WTC11 (cell line): ENCODE results near the gene PIPOX. TPM values are rescaled to one million over a fixed set of nuclear protein-coding genes. Genes with fewer than 3 reads are reported as not detected.

Source experiments
- ATAC-seq: fragments of 200-7000 bp; cut with Tn5 transposase; 2 replicates; pipeline ENCODE4 v1.10.0; 2021; ENCODE audit warnings: mild to moderate bottlenecking, moderate library complexity
- CTCF ChIA-PET: fragments of 300-600 bp; sonication (Branson Sonifier 250); formaldehyde crosslinking; loops from one replicate; lab custom pipeline; 2021; ENCODE audit warnings: antibody characterized with exemption; lab: Charles Lee
- POLR2A ChIA-PET: fragments of 350-600 bp; sonication (Branson Sonifier 250); formaldehyde crosslinking; loops from one replicate; lab custom pipeline; 2021; ENCODE audit warnings: antibody characterized with exemption; lab: Charles Lee
- DNase-seq: peaks from one replicate; pipeline ENCODE4 v3.0.0; 2021; ENCODE audit warnings: low spot score
- H3K27ac Mint-ChIP-seq: 2 replicates; pipeline ENCODE4 v1.8.0; 2021; ENCODE audit warnings: mixed read lengths
- H3K27me3 Mint-ChIP-seq: 2 replicates; pipeline ENCODE4 v1.8.0; 2021; ENCODE audit warnings: low read depth, mild to moderate bottlenecking, moderate library complexity, mixed read lengths
- H3K36me3 Mint-ChIP-seq: 2 replicates; pipeline ENCODE4 v1.8.0; 2021; ENCODE audit warnings: mixed read lengths
- H3K4me1 Mint-ChIP-seq: 2 replicates; pipeline ENCODE4 v1.8.0; 2022; ENCODE audit warnings: mixed read lengths
- H3K4me3 Mint-ChIP-seq: 2 replicates; pipeline ENCODE4 v1.8.0; 2021; ENCODE audit warnings: mild to moderate bottlenecking, moderate library complexity, mixed read lengths
- H3K9me3 Mint-ChIP-seq: 2 replicates; pipeline ENCODE4 v1.8.0; 2021; ENCODE audit warnings: mixed read lengths
- ATF3 ChIP-seq: sonication (generic); formaldehyde crosslinking; conservative IDR thresholded peaks from 2 replicates; pipeline ENCODE4 v1.8.1; 2022; ENCODE audit warnings: mild to moderate bottlenecking, missing genetic modification reagents
- CBFB ChIP-seq: sonication (generic); formaldehyde crosslinking; IDR thresholded peaks from 2 replicates; pipeline ENCODE4 v1.8.1; 2022; ENCODE audit warnings: mild to moderate bottlenecking, low read depth, missing genetic modification reagents
- CTCF ChIP-seq: fragments of 200-600 bp; IDR thresholded peaks from 2 replicates; pipeline ENCODE4 v1.8.0; 2022; ENCODE audit warnings: antibody characterized with exemption
- E2F4 ChIP-seq: sonication (generic); formaldehyde crosslinking; IDR thresholded peaks from 2 replicates; pipeline ENCODE4 v1.8.1; 2022; ENCODE audit warnings: low read depth, mild to moderate bottlenecking, moderate library complexity, missing genetic modification reagents, borderline replicate concordance
- FOXJ3 ChIP-seq: sonication (generic); formaldehyde crosslinking; IDR thresholded peaks from 2 replicates; pipeline ENCODE4 v1.9.0; 2021; ENCODE audit warnings: missing genetic modification reagents, mild to moderate bottlenecking, borderline replicate concordance
- GRHL2 ChIP-seq: fragments of 250-450 bp; sonication (Bioruptor Pico); IDR thresholded peaks from 2 replicates; pipeline ENCODE4 v1.8.0; 2022; ENCODE audit warnings: mild to moderate bottlenecking, moderate library complexity; ENCODE audit not compliant: insufficient replicate concordance, severe bottlenecking
- PRRX2 ChIP-seq: fragments of 250-450 bp; sonication (Bioruptor Pico); IDR thresholded peaks from 2 replicates; pipeline ENCODE4 v1.8.0; 2021; ENCODE audit warnings: mild to moderate bottlenecking
- ZBTB21 ChIP-seq: sonication (generic); formaldehyde crosslinking; IDR thresholded peaks from 2 replicates; pipeline ENCODE4 v1.8.1; 2023; ENCODE audit warnings: mild to moderate bottlenecking, missing genetic modification reagents, borderline replicate concordance
- ZNF396 ChIP-seq: fragments of 250-450 bp; sonication (Bioruptor Pico); IDR thresholded peaks from 2 replicates; pipeline ENCODE4 v1.8.0; 2021; ENCODE audit warnings: mild to moderate bottlenecking, moderate library complexity, borderline replicate concordance
- ZNF416 ChIP-seq: fragments of 250-450 bp; sonication (Bioruptor Pico); IDR thresholded peaks from 2 replicates; pipeline ENCODE4 v1.9.0; 2021; ENCODE audit warnings: mild to moderate bottlenecking, inconsistent platforms
- total RNA-seq: library from RNA; stranded (reverse); gene quantifications from 3 replicates; pipeline ENCODE4 v1.2.3, GENCODE V29; 2021
- TF ChIP-seq, protein P1 (sequence below): sonication (generic); formaldehyde crosslinking; IDR thresholded peaks from 2 replicates; pipeline ENCODE4 v1.8.1; 2023; ENCODE audit warnings: mild to moderate bottlenecking, missing genetic modification reagents, moderate library complexity
- TF ChIP-seq, protein P2 (sequence below): sonication (generic); formaldehyde crosslinking; IDR thresholded peaks from 2 replicates; pipeline ENCODE4 v1.8.1; 2022; ENCODE audit warnings: low read depth, missing genetic modification reagents, borderline replicate concordance
- TF ChIP-seq, protein P3 (sequence below): sonication (generic); formaldehyde crosslinking; IDR thresholded peaks from 2 replicates; pipeline ENCODE4 v1.8.0; 2022; ENCODE audit warnings: mild to moderate bottlenecking, missing genetic modification reagents

The PIPOX gene
- total RNA-seq, 1 experiment from 2014 or later, result 34.2 TPM

- TF ChIP-seq CTCF, result no peak
- TF ChIP-seq GRHL2 (CRISPR knock-in tag), result no peak
- TF ChIP-seq ZNF396 (CRISPR knock-in tag), result no peak
- no peak for TF ChIP-seq PRRX2 (CRISPR knock-in tag)
Observed at GRCh38 chr17:29038085-29038795, 4.7 kb upstream of the PIPOX start (continued).

- ATAC-seq, result no peak
- ChIA-PET POLR2A (interaction anchor here (0.7 to 0.8 kb wide), 2 partner anchors 88 to 198 kb away, joined by 3 to 4 read pairs; no protein-coding TSS in a partner anchor), CTCF (interaction anchor here (0.7 to 1.0 kb wide), 8 partner anchors 20 to 87 kb away, joined by 3 to 7 read pairs (median 4); no protein-coding TSS in a partner anchor)
- Mint-ChIP-seq H3K4me1 (peaks cover 49% of the 10 kb centered on the region), H3K36me3 (peaks cover 10% of the 10 kb centered on the region), H3K27me3 (peaks cover 7% of the 10 kb centered on the region), H3K9me3 (peaks cover 6% of the 10 kb centered on the region), H3K4me3 (no peak overlapping the region), H3K27ac (peak overlapping the region; percentile 51; the same call in 1 of the 2 replicates)
- no peak for DNase-seq
- no peak for TF ChIP-seq PRRX2 (CRISPR knock-in tag)
- no peak for TF ChIP-seq ZNF416 (CRISPR knock-in tag)
- TF ChIP-seq FOXJ3 (CRISPR knock-in tag), result no peak
- TF ChIP-seq, protein P1, sequence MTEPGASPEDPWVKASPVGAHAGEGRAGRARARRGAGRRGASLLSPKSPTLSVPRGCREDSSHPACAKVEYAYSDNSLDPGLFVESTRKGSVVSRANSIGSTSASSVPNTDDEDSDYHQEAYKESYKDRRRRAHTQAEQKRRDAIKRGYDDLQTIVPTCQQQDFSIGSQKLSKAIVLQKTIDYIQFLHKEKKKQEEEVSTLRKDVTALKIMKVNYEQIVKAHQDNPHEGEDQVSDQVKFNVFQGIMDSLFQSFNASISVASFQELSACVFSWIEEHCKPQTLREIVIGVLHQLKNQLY, result no peak
- TF ChIP-seq CTCF, result no peak
- TF ChIP-seq E2F4, result no peak
- TF ChIP-seq ATF3 (CRISPR knock-in tag), result no peak
Observed at GRCh38 chr17:29039764-29040598, 3.0 kb upstream of the PIPOX start.

DNA sequence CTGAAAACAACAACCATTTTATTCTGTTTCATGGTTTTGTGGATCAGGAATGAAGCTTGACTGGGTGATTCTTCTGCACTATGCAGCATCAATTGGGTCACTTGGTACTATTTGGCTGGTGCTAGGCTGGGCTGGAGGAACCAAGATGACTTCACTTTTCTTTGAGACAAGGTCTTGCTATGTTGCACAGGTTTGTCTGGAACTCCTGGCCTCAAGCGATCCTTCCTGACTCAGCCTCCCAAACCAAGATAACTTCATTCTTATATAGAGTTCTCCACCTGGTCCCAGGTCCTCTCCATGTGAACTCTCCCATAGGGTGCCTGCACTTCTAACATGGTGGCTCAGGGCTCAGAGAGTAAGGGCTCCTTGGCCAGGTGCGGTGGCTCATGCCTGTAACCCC, 1.9 kb upstream of the PIPOX start:
- ChIA-PET CTCF (interaction anchor here (1.2 to 2.7 kb wide), 3 partner anchors 9 to 76 kb away, joined by 5 to 13 read pairs (median 6); no protein-coding TSS in a partner anchor), POLR2A (interaction anchor here (0.8 kb wide), 1 partner anchor 87 kb away, joined by 4 read pairs; no protein-coding TSS in a partner anchor)
- ATAC-seq (no peak), DNase-seq (no peak)
- Mint-ChIP-seq H3K4me3 (no peak overlapping the region), H3K36me3 (peaks cover 13% of the 10 kb centered on the region), H3K9me3 (no peaks in the 10 kb centered on the region), H3K4me1 (peaks cover 57% of the 10 kb centered on the region), H3K27ac (peak overlapping the region; percentile 42), H3K27me3 (no peaks in the 10 kb centered on the region)
- TF ChIP-seq, protein P2, sequence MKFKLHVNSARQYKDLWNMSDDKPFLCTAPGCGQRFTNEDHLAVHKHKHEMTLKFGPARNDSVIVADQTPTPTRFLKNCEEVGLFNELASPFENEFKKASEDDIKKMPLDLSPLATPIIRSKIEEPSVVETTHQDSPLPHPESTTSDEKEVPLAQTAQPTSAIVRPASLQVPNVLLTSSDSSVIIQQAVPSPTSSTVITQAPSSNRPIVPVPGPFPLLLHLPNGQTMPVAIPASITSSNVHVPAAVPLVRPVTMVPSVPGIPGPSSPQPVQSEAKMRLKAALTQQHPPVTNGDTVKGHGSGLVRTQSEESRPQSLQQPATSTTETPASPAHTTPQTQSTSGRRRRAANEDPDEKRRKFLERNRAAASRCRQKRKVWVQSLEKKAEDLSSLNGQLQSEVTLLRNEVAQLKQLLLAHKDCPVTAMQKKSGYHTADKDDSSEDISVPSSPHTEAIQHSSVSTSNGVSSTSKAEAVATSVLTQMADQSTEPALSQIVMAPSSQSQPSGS (CRISPR knock-in tag), result no peak
- TF ChIP-seq ZBTB21 (CRISPR knock-in tag) (no peak), CBFB (CRISPR knock-in tag) (no peak)
- TF ChIP-seq, protein P1, result no peak
- TF ChIP-seq, protein P3, sequence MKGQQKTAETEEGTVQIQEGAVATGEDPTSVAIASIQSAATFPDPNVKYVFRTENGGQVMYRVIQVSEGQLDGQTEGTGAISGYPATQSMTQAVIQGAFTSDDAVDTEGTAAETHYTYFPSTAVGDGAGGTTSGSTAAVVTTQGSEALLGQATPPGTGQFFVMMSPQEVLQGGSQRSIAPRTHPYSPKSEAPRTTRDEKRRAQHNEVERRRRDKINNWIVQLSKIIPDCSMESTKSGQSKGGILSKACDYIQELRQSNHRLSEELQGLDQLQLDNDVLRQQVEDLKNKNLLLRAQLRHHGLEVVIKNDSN (CRISPR knock-in tag), result no peak
